Dendritic cell treated with granulocyte-macrophage colony-stimulating factor and Interleukin-4, amounts not matched to agents 40 ng/mL and 50 ng/mL, for 4 days (primary cell): ENCODE measurements around the gene ZFP36L1.

Source experiments
- H3K27ac Mint-ChIP-seq: one replicate; pipeline ENCODE4 v1.8.0; 2022; ENCODE audit warnings: mild to moderate bottlenecking, mixed read lengths
- H3K27me3 Mint-ChIP-seq: one replicate; pipeline ENCODE4 v1.8.0; 2022; ENCODE audit warnings: mild to moderate bottlenecking, mixed read lengths
- H3K36me3 Mint-ChIP-seq: one replicate; pipeline ENCODE4 v1.8.0; 2022; ENCODE audit warnings: low read depth, mixed read lengths
- H3K4me1 Mint-ChIP-seq: one replicate; pipeline ENCODE4 v1.8.0; 2022; ENCODE audit warnings: low read depth, mixed read lengths
- H3K4me3 Mint-ChIP-seq: one replicate; pipeline ENCODE4 v1.8.0; 2022; ENCODE audit warnings: mild to moderate bottlenecking, moderate library complexity, mixed read lengths
- H3K9me3 Mint-ChIP-seq: one replicate; pipeline ENCODE4 v1.8.0; 2022; ENCODE audit warnings: mixed read lengths
- intact Hi-C: fragments of 100-400 bp; cut with micrococcal nuclease; formaldehyde crosslinking; loops from one replicate; pipeline ENCODE4 v1.15.0; 2022

The ZFP36L1 gene

DNA sequence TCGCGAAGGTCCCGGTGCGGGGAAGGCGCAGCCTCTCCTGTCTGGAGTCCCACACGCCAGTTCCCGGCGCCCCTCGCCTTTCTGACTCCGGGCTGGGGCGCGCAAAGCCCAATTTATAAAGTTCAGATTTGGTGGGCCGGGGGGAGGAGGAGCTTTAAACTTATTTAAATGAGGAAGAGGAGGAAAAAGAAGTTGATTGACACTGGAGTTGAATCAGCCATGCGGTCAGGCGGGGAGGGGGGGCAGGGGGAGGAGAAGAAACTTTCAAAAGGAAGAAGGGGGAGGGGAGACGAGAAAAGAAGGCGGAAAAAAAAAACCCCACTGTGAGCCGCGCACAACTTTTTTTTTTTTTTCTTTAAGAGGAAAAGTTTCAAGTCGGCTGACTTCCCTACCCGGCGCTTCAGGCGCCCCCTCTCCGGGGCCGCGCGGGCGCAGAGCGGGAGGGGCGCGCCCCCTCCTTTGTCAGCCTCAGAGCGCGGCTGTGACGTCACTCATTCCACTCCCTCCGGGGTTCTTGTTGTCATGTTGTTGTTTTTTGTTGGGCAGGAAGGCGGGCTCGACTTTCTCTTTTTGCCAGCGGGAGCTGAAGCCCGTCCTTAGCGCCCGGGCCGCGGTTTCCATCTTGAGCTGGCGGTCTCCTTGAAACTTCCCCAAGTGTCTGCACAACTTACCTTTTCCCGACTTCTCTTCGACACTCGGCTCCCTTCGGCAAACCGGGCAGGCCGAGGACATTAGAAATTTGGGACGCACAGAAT lies at the start of gene ZFP36L1:
Gene ZFP36L1 (minus strand): TSS at position 89 of the 755 bp plus-strand sequence. CDS start 129 bp downstream, outside the sequence.
- intact Hi-C loops: loop anchor here (2.0 to 5.0 kb wide), 2 partner anchors 110 to 396 kb away; no protein-coding TSS in a partner anchor
- Mint-ChIP-seq H3K36me3 (peaks cover 80% of the 10 kb centered on the region), H3K9me3 (no peaks in the 10 kb centered on the region), H3K27ac (peak within 1 kb of the TSS; percentile 100), H3K4me1 (peaks cover 55% of the 10 kb centered on the region), H3K27me3 (no peaks in the 10 kb centered on the region), H3K4me3 (peak within 1 kb of the TSS; percentile 99)

GRCh38 chr14:68842298-68842697 lies 49.4 kb upstream of the ZFP36L1 start:
- no peak overlapping the region for H3K27ac Mint-ChIP-seq
- H3K4me1 Mint-ChIP-seq: peaks cover 10% of the 10 kb centered on the region
- H3K27me3 Mint-ChIP-seq: peaks cover 12% of the 10 kb centered on the region
- H3K9me3 Mint-ChIP-seq: peaks cover 4% of the 10 kb centered on the region
- H3K4me3 Mint-ChIP-seq: no peak overlapping the region
- peaks cover 13% of the 10 kb centered on the region for H3K36me3 Mint-ChIP-seq
- intact Hi-C loops: no loop called here

GRCh38 chr14:68841016-68841809 lies 48.3 kb upstream of the ZFP36L1 start:
- peaks cover 14% of the 10 kb centered on the region for H3K9me3 Mint-ChIP-seq
- H3K4me1 Mint-ChIP-seq: peaks cover 10% of the 10 kb centered on the region
- peaks cover 20% of the 10 kb centered on the region for H3K36me3 Mint-ChIP-seq
- no peak overlapping the region for H3K27ac Mint-ChIP-seq
- peaks cover 12% of the 10 kb centered on the region for H3K27me3 Mint-ChIP-seq
- H3K4me3 Mint-ChIP-seq: no peak overlapping the region
- intact Hi-C loops: no loop called here

- no peak overlapping the region for H3K4me3 Mint-ChIP-seq
- intact Hi-C loops: no loop called here
- no peak overlapping the region for H3K27ac Mint-ChIP-seq
- peaks cover 27% of the 10 kb centered on the region for H3K36me3 Mint-ChIP-seq
- H3K9me3 Mint-ChIP-seq: peaks cover 22% of the 10 kb centered on the region
- H3K4me1 Mint-ChIP-seq: peaks cover 10% of the 10 kb centered on the region
- peaks cover 12% of the 10 kb centered on the region for H3K27me3 Mint-ChIP-seq
Measured at GRCh38 chr14:68840454-68840853, 47.6 kb upstream of the ZFP36L1 start.

GRCh38 chr14:68836082-68836481 lies 43.2 kb upstream of the ZFP36L1 start:
- intact Hi-C loops: no loop called here
- Mint-ChIP-seq H3K27me3 (peaks cover 2% of the 10 kb centered on the region), H3K4me1 (peaks cover 9% of the 10 kb centered on the region), H3K9me3 (peaks cover 26% of the 10 kb centered on the region), H3K27ac (no peak overlapping the region), H3K4me3 (no peak overlapping the region), H3K36me3 (peaks cover 21% of the 10 kb centered on the region)

DNA sequence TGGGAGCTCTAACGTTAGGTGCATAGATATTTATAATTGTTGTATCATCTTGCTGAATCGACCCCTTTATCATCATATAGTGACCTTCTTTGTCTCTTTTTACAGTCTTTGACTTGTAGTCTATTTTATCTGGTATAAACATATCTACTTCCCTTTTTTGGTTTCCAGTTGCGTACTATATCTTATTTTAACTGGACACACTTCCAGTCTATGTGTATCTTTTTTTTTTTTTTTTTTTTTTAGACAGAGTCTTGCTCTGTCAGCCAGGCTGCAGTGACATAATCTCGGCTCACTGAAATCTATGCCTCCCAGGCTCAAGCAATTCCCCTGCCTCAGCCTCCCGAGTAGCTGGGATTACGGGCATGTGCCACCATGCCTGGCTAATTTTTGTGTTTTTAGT lies 41.9 kb upstream of the ZFP36L1 start:
- peaks cover 26% of the 10 kb centered on the region for H3K9me3 Mint-ChIP-seq
- no peak overlapping the region for H3K27ac Mint-ChIP-seq
- peaks cover 21% of the 10 kb centered on the region for H3K36me3 Mint-ChIP-seq
- H3K4me3 Mint-ChIP-seq: no peak overlapping the region
- H3K27me3 Mint-ChIP-seq: peaks cover 2% of the 10 kb centered on the region
- H3K4me1 Mint-ChIP-seq: peaks cover 9% of the 10 kb centered on the region
- intact Hi-C loops: no loop called here

DNA sequence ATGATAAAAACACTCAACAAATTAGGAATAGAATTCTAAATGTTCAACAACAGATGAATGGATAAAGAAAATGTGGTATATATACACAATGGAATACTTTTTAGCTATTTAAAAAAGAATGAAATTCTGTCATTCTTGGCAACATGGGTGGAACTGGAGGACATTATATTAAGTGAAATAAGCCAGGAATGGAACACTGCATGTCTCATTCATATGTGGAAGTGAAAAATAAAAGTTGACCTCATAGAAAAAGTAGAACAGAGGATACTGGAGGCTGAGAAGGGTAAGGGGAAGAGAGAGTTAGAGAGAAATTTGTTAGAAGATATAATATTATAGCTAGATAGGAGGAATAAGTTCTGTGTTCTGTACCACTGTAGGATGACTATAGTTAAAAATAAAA lies 35.8 kb upstream of the ZFP36L1 start:
- H3K4me1 Mint-ChIP-seq: peaks cover 19% of the 10 kb centered on the region
- intact Hi-C loops: no loop called here
- H3K9me3 Mint-ChIP-seq: no peaks in the 10 kb centered on the region
- no peak overlapping the region for H3K4me3 Mint-ChIP-seq
- H3K27ac Mint-ChIP-seq: no peak overlapping the region
- peaks cover 4% of the 10 kb centered on the region for H3K27me3 Mint-ChIP-seq
- H3K36me3 Mint-ChIP-seq: no peaks in the 10 kb centered on the region

GRCh38 chr14:68825729-68826128 lies 32.9 kb upstream of the ZFP36L1 start:
- Mint-ChIP-seq H3K9me3 (no peaks in the 10 kb centered on the region), H3K36me3 (no peaks in the 10 kb centered on the region), H3K27ac (no peak overlapping the region), H3K4me1 (peaks cover 28% of the 10 kb centered on the region), H3K4me3 (no peak overlapping the region), H3K27me3 (peaks cover 2% of the 10 kb centered on the region)
- intact Hi-C loops: loop anchor here (2.0 kb wide), 1 partner anchor 577 kb away; no protein-coding TSS in a partner anchor

- H3K27me3 Mint-ChIP-seq: peaks cover 2% of the 10 kb centered on the region
- no peaks in the 10 kb centered on the region for H3K36me3 Mint-ChIP-seq
- no peak overlapping the region for H3K4me3 Mint-ChIP-seq
- intact Hi-C loops: loop anchor here (2.0 kb wide), 1 partner anchor 576 kb away; no protein-coding TSS in a partner anchor
- H3K27ac Mint-ChIP-seq: no peak overlapping the region
- no peaks in the 10 kb centered on the region for H3K9me3 Mint-ChIP-seq
- peaks cover 35% of the 10 kb centered on the region for H3K4me1 Mint-ChIP-seq
Measured at GRCh38 chr14:68824517-68825347, 31.9 kb upstream of the ZFP36L1 start.

DNA sequence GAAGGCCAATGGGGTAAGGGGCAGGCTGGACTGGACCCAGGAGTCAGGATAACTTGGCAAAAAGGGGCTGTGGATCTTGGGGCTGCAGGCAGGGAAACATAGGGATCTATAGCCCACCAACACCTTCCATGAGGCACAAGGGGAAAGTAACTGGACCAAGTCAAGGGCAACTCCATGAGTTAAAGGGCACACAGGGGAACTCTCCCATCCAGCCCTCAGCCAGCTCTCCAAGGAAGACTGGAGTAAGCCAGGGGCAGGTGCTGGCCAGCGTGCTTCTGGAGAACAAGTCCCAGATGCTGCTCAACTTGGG lies 31.3 kb upstream of the ZFP36L1 start:
- H3K9me3 Mint-ChIP-seq: no peaks in the 10 kb centered on the region
- no peaks in the 10 kb centered on the region for H3K36me3 Mint-ChIP-seq
- intact Hi-C loops: loop anchor here (2.0 kb wide), 1 partner anchor 575 kb away; no protein-coding TSS in a partner anchor
- H3K27ac Mint-ChIP-seq: no peak overlapping the region
- peaks cover 35% of the 10 kb centered on the region for H3K4me1 Mint-ChIP-seq
- peaks cover 2% of the 10 kb centered on the region for H3K27me3 Mint-ChIP-seq
- no peak overlapping the region for H3K4me3 Mint-ChIP-seq

DNA sequence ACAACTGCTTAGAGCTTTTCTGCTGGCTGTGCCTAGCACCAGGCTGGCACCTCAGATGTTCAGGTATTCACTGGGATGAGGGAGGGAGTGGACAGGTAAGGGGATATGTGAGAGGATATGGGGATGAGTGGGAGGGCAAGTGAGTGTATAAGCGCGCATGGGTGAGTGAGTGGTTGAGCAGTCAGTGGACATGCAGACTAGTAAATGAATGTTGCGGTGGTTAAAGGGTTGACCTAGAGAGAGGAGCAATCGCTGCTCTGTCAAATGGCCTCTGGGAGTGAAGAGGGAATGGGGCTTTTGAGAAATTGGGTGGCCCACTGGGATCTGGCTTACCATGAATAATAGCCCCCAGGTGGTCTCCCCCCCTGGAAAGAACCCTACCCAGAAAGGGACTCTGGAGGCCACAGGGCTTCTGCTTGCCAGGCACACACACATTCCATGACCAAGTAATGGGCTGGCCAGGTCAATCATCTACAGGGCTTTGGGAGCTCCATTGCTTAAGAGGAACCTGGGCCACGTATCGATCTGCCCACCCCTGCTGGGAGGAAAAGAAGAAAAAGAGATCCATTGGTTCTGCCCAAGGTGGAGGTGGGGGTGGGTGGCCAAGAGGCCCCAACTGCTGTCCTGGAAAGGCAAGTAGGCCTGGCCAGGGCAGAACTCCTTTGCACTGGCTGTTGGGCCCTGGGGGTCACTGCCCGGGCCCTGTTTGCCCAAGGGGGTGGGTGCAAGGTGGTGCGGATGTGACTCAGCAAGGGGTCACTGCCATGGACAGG lies 30.8 kb upstream of the ZFP36L1 start:
- H3K27ac Mint-ChIP-seq: no peak overlapping the region
- H3K4me1 Mint-ChIP-seq: peaks cover 30% of the 10 kb centered on the region
- peaks cover 2% of the 10 kb centered on the region for H3K27me3 Mint-ChIP-seq
- H3K9me3 Mint-ChIP-seq: no peaks in the 10 kb centered on the region
- H3K36me3 Mint-ChIP-seq: no peaks in the 10 kb centered on the region
- no peak overlapping the region for H3K4me3 Mint-ChIP-seq
- intact Hi-C loops: loop anchor here (2.0 kb wide), 1 partner anchor 575 kb away; no protein-coding TSS in a partner anchor

DNA sequence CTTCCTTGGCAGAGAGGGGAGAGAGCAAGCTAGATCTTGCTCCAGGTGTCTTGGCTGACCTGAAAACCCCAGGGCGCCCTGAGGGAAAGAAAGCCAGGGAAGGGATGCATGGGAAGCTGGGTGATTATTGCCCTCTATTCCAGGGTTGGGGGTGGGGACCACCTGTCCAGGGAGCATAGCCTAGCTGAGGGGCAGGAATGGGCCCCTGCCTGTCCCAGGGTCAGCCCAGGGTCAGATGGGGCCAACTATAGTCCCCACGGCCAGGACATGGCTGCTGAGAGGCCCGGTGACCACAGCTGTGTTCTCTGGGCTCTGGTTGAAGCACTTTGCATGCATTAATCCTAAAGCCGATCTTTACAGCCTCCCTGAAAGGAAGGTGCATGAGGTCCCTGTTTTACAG lies 30.1 kb upstream of the ZFP36L1 start:
- Mint-ChIP-seq H3K36me3 (no peaks in the 10 kb centered on the region), H3K9me3 (no peaks in the 10 kb centered on the region), H3K27me3 (peaks cover 2% of the 10 kb centered on the region), H3K4me1 (peaks cover 28% of the 10 kb centered on the region), H3K4me3 (no peak overlapping the region), H3K27ac (no peak overlapping the region)
- intact Hi-C loops: no loop called here

DNA sequence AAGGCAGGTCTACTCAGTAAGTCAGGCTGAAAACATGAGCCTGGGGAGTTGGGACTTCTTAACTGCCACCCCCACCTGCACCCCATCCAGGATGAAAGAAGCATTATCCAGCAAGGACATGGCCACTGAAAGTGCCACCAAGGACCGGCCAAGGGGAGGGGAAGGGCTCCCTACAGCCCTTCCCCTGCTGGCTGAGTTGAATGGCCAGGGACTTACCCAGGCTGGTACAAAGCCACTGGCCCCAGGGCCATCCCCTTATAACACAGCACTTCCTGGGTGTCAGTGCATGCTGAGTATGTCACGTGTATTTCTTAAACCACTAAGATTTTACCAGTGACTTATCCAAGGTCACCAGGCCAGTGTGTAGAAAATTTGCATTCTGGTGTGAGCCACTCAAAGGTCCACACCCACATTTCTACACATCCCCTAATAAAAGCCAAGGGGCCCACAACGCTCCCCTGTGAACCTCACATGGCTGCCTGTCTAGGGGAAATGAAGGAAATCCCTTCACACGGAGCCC lies 29.3 kb upstream of the ZFP36L1 start:
- Mint-ChIP-seq H3K4me3 (no peak overlapping the region), H3K27me3 (peaks cover 2% of the 10 kb centered on the region), H3K9me3 (no peaks in the 10 kb centered on the region), H3K4me1 (peaks cover 28% of the 10 kb centered on the region), H3K27ac (no peak overlapping the region), H3K36me3 (no peaks in the 10 kb centered on the region)
- intact Hi-C loops: no loop called here
